Tibial artery (tissue), 4 donors: Measurements from ENCODE around the gene ARHGAP24.
"Not testable (repeated sequence)": the region's sequence is repeated elsewhere in the genome, so short reads cannot be mapped to it uniquely, and the experiment has no call there.

Experiments used
- DNase-seq, 2 donors: peaks; one replicate each; pipeline ENCODE4 v3.0.0-alpha.2; 2019
- H3K27ac ChIP-seq, 2 donors: fragments of 200-600 bp; sonication (generic) in 1 of 2; 1 replicate in 1 of 2; 2 replicates in 1 of 2; pipeline ENCODE4 v1.5.1; 2018 to 2019; ENCODE audit warnings: mild to moderate bottlenecking in 1 of 2
- H3K27me3 ChIP-seq, 2 donors: fragments of 200-600 bp; sonication (generic) in 1 of 2; one replicate each; pipeline versions ENCODE4 v1.5.1 to v1.6.0; 2016 to 2019
- H3K36me3 ChIP-seq, 3 donors: fragments of 200-600 bp; sonication (generic) in 2 of 3; one replicate each; pipeline ENCODE4 v1.5.1; 2016 to 2019; ENCODE audit warnings: mild to moderate bottlenecking in 2 of 3
- H3K4me1 ChIP-seq, 4 donors: fragments of 200-600 bp; sonication (generic) in 2 of 4; 1 replicate in 3 of 4; 2 replicates in 1 of 4; pipeline ENCODE4 v1.5.1; 2016 to 2019
- H3K4me3 ChIP-seq, 2 donors: fragments of 200-600 bp; sonication (generic) in 1 of 2; 1 replicate in 1 of 2; 2 replicates in 1 of 2; pipeline ENCODE4 v1.5.1; 2018 to 2019; ENCODE audit warnings: mild to moderate bottlenecking in 2 of 2
- H3K9me3 ChIP-seq, 3 donors: fragments of 200-600 bp; sonication (generic) in 1 of 3; one replicate each; pipeline ENCODE4 v1.5.1; 2016 to 2019
- intact Hi-C: fragments of 100-400 bp; cut with DNase I; formaldehyde crosslinking; loops from one replicate; pipeline ENCODE4 v1.15.0; 2023; ENCODE audit warnings: low total_unique reads
- TF ChIP-seq, protein P1 (sequence below), 2 experiments: fragments of 200-600 bp in 1 of 2; fragments of 450-650 bp in 1 of 2; IDR thresholded peaks; one replicate each; pipeline ENCODE4 v1.5.1; 2017 to 2019; ENCODE audit warnings: antibody characterized with exemption in 2 of 2, mild to moderate bottlenecking in 1 of 2, moderate library complexity in 1 of 2

ARHGAP24 gene

DNA sequence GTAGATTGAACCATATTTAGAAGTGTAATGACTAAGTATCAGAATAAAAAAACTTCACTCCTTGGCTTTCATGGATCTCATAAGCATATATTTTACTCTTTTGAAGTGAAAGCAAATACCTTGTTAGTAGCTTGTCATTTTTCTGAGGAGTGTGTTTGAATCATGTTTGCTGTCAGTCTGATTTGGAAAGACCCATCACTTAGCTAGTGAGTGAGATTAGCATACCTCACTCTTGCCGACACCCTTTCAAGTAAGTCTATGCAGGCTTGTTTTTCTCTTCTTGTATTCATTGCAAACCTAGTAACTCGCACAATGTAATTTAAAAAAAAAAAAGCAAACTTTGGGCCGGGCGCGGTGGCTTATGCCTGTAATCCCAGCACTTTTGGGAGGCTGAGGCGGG lies 360.0 kb downstream of the ARHGAP24 start:
- no peak overlapping the region for H3K4me3 ChIP-seq
- H3K27ac ChIP-seq, result no peak overlapping the region
- TF ChIP-seq, protein P1, sequence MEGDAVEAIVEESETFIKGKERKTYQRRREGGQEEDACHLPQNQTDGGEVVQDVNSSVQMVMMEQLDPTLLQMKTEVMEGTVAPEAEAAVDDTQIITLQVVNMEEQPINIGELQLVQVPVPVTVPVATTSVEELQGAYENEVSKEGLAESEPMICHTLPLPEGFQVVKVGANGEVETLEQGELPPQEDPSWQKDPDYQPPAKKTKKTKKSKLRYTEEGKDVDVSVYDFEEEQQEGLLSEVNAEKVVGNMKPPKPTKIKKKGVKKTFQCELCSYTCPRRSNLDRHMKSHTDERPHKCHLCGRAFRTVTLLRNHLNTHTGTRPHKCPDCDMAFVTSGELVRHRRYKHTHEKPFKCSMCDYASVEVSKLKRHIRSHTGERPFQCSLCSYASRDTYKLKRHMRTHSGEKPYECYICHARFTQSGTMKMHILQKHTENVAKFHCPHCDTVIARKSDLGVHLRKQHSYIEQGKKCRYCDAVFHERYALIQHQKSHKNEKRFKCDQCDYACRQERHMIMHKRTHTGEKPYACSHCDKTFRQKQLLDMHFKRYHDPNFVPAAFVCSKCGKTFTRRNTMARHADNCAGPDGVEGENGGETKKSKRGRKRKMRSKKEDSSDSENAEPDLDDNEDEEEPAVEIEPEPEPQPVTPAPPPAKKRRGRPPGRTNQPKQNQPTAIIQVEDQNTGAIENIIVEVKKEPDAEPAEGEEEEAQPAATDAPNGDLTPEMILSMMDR (IDR thresholded peaks at IDR 0.05), result no peak
- H3K4me1 ChIP-seq, result peaks cover 0 to 56% (median 16%) of the 10 kb centered on the region in 4 donors
- H3K36me3 ChIP-seq, result no peaks in the 10 kb centered on the region
- DNase-seq, result no peak
- H3K9me3 ChIP-seq, result no peaks in the 10 kb centered on the region
- H3K27me3 ChIP-seq, result no peaks in the 10 kb centered on the region
- intact Hi-C loops, result no loop called here

DNA sequence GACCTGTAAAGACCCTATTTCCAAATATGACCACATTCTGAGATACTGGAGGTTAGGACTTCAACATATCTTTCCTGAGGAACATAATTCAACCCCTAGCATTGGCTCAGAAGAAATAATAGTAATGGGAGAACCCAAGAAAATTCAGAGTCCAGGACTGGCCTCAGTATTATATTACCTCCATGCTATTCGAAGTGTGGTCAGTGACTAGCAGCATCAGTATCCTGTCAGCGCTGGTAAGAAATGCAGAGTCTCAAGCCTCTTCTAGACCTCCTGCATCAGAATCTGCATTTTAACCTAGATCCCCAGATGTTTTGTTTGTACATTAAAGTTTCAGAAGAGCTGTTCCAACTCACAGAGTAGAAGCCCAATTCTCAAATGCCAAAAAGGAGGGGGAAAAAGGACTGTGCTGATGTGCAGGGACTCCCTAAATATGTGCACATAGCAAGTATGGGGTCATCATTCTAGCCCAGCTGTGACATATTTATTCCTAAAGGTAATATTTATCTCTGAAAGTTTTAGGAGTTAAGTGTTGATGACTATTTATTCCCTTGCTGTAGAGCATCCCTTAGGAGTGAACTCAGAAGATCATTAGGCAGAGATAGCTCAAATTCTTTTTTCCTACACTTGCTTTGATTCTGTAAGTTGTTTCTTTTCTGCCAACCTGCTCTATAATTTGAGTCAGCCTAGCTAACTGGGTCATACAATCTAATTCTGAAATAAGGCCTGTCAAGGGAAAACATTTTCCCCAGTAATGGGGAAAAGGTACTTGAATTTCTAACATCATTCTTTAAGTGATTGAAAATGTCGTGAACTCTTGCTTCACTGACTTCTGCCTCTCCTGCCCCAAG lies 361.9 kb downstream of the ARHGAP24 start:
- Histone ChIP-seq H3K4me3 (no peak overlapping the region), H3K9me3 (no peaks in the 10 kb centered on the region), H3K36me3 (no peaks in the 10 kb centered on the region), H3K4me1 (peaks cover 0 to 69% (median 18%) of the 10 kb centered on the region in 4 donors), H3K27me3 (no peaks in the 10 kb centered on the region), H3K27ac (peak overlapping the region; percentile 37 to 40)
- intact Hi-C loops, result no loop called here
- TF ChIP-seq, protein P1 (IDR thresholded peaks at IDR 0.05), result no peak
- no peak for DNase-seq

DNA sequence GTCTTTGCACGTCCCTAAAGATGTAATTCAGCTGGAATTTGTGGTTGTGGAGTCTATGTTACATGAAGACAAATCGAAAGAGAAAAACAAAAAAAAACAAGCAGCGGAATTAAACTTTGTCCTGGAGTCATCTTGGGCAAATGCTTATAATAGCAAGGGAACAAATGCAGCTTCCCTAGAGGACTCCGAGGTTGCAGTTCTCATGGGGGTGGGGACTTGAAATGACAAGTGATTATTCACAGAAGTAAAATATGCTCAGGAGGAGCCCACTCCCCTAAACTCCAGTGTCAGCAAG lies 362.4 kb downstream of the ARHGAP24 start:
- no peaks in the 10 kb centered on the region for H3K36me3 ChIP-seq
- no peak for DNase-seq
- H3K27me3 ChIP-seq, result no peaks in the 10 kb centered on the region
- TF ChIP-seq, protein P1 (IDR thresholded peaks at IDR 0.05), result no peak
- H3K4me1 ChIP-seq, result peaks cover 0 to 70% (median 15%) of the 10 kb centered on the region in 4 donors
- intact Hi-C loops, result no loop called here
- peak overlapping the region; percentile 37 to 40 for H3K27ac ChIP-seq
- no peaks in the 10 kb centered on the region for H3K9me3 ChIP-seq
- no peak overlapping the region for H3K4me3 ChIP-seq

DNA sequence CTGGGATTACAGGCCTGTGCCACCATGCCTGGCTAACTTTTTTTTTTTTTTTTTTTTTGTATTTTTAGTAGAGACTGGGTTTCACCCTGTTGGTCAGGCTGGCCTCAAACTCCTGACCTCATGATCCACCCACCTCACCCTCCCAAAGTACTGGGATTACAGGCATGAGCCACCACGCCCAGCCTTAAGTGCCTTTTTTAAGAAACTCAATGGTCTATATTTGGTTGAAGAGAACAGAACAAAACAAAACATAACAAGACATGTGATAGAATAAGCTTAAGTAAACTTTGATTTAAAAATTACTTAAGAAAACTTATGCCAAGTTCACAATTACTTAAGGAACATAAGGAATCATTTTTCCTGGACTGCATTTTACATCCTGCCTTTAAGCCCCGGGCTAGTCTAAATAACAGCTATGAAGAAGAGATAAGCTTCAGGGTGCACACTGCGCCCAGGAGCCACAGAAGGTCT lies 365.1 kb downstream of the ARHGAP24 start:
- peak in 1 of 2 donors; percentile 74 for DNase-seq
- H3K27ac ChIP-seq, result peak overlapping the region; percentile 45 to 68
- H3K4me3 ChIP-seq, H3K9me3 ChIP-seq, H3K27me3 ChIP-seq, H3K36me3 ChIP-seq, intact Hi-C loops: not testable (repeated sequence)
- peaks cover 0 to 58% (median 12%) of the 10 kb centered on the region in 4 donors for H3K4me1 ChIP-seq

DNA sequence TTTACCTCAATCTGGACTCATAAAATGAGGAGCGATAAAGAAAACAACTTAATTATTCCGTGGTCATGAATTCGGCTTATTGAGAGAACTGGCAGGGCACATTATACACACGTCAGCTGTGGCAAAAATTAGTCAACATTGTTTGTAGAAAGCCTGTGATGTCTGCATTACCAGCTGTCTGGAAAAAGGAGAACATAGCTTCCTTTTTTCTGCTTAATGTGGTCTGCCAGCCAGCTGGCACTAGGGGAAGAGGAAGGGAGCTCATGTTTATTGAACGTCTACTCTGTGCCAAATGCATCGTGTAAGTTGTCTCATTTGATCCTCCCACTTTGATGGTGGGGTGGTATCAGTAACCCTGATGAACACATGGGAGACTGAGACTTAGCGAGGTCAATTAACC lies 367.6 kb downstream of the ARHGAP24 start:
- TF ChIP-seq, protein P1 (IDR thresholded peaks at IDR 0.05), result no peak
- DNase-seq, result peak; percentile 58 to 67
- Histone ChIP-seq H3K4me3 (no peak overlapping the region), H3K27ac (peak overlapping the region; percentile 66 to 68), H3K4me1 (peaks cover 0 to 44% (median 6%) of the 10 kb centered on the region in 4 donors), H3K27me3 (no peaks in the 10 kb centered on the region), H3K36me3 (no peaks in the 10 kb centered on the region), H3K9me3 (no peaks in the 10 kb centered on the region)
- intact Hi-C loops, result no loop called here

DNA sequence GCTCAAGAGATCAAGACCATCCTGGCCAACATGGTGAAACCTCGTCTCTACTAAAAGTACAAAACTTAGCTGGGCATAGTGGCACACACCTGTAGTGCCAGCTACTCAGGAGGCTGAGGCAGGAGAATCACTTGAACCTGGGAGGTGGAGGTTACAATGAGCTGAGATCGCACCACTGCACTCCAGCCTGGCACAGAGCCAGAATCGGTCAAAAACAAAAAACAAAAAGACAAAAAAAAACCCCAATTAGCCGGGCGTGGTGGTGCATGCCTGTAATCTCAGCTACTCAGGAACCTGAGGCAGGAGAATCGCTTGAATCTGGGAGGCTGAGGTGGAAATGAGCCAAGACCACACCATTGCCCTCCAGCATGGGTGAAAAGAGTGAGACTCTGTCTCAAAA lies 378.8 kb downstream of the ARHGAP24 start:
- DNase-seq, H3K36me3 ChIP-seq, H3K9me3 ChIP-seq, H3K27ac ChIP-seq, H3K4me1 ChIP-seq, intact Hi-C loops, H3K4me3 ChIP-seq, H3K27me3 ChIP-seq: not testable (repeated sequence)
